ENCODE results near the gene PPP2R2B.

PPP2R2B gene

DNA sequence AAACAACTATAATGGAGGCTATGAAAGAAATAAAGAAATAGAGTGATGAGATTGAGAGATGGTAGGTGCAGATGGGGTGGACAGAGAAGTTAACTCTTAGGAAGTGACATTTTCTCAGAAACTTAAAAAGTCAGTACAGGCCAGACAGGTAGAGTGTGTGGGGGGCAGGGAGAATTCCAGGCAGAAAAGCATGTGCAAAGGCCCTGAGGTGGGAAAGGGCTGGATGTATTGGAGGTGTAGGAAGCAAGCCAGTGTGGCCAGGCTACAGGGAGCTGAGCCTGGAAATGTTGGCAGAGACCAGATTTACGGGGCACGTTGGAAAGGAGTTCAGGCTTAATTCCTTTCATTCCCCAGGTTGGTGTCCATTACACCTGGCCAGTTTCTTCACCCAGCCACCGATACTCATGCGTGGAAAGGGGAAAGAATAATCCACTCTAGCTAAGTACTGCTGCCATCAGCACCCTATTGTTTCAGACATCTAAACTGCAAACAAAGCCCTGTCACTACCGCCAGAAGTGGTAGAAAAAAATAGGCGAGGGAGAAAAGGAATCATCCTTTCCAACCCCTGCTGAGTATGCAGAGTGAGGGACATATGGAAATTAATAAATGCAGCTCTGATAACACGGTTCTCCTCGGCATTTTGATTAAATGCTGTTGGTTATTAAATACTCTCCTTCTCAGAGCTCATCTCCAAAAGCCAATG, 245.8 kb downstream of the PPP2R2B start:
- Histone ChIP-seq H3K9me3 (replicated peaks; ENCODE audit: insufficient read depth, low read length) (no peaks in the 10 kb centered on the region), H3K4me2 (ENCODE audit: low read depth, low read length) (no peak overlapping the region), H3F3A (ENCODE audit: insufficient read depth, low read length) (no peaks in the 10 kb centered on the region), H3K4me1 (ENCODE audit: low read length) (no peaks in the 10 kb centered on the region), H3K27ac (ENCODE audit: low read length) (no peak overlapping the region), H3K79me2 (ENCODE audit: low read length) (no peaks in the 10 kb centered on the region), H2AFZ (ENCODE audit: low read length) (no peak overlapping the region), H3K36me3 (replicated peaks; ENCODE audit: insufficient read depth, low read length) (no peaks in the 10 kb centered on the region), H3K27me3 (replicated peaks; ENCODE audit: insufficient read depth, low read length) (no peaks in the 10 kb centered on the region), H4K20me1 (ENCODE audit: insufficient read depth, low read length) (no peaks in the 10 kb centered on the region), H3K9ac (ENCODE audit: low read length) (no peak overlapping the region), H3K4me3 (ENCODE audit: low read length) (no peak overlapping the region), H3K9me2 (replicated peaks; ENCODE audit: insufficient read depth, low read length) (no peaks in the 10 kb centered on the region)
- TF ChIP-seq EZH2 (optimal IDR thresholded peaks at IDR 0.05; ENCODE audit: low read depth, low read length) (no peak), EZH2phosphoT487 (IDR thresholded peaks at IDR 0.05; ENCODE audit: low read length) (no peak), CTCF (IDR thresholded peaks at IDR 0.05; ENCODE audit: low read length) (no peak)
- no peak for DNase-seq

GRCh38 chr5:146630472-146630871, 248.1 kb downstream of the PPP2R2B start:
- no peaks in the 10 kb centered on the region for H4K20me1 ChIP-seq (ENCODE audit: insufficient read depth, low read length)
- H3K9ac ChIP-seq (ENCODE audit: low read length) = no peak overlapping the region
- DNase-seq = no peak
- no peaks in the 10 kb centered on the region for H3K27me3 ChIP-seq (replicated peaks; ENCODE audit: insufficient read depth, low read length)
- H3F3A ChIP-seq (ENCODE audit: insufficient read depth, low read length) = no peaks in the 10 kb centered on the region
- no peaks in the 10 kb centered on the region for H3K9me2 ChIP-seq (replicated peaks; ENCODE audit: insufficient read depth, low read length)
- no peak overlapping the region for H3K4me3 ChIP-seq (ENCODE audit: low read length)
- no peak overlapping the region for H2AFZ ChIP-seq (ENCODE audit: low read length)
- H3K36me3 ChIP-seq (replicated peaks; ENCODE audit: insufficient read depth, low read length) = no peaks in the 10 kb centered on the region
- no peak overlapping the region for H3K27ac ChIP-seq (ENCODE audit: low read length)
- H3K79me2 ChIP-seq (ENCODE audit: low read length) = no peaks in the 10 kb centered on the region
- TF ChIP-seq EZH2phosphoT487 (IDR thresholded peaks at IDR 0.05; ENCODE audit: low read length) (no peak), CTCF (IDR thresholded peaks at IDR 0.05; ENCODE audit: low read length) (no peak), EZH2 (optimal IDR thresholded peaks at IDR 0.05; ENCODE audit: low read depth, low read length) (no peak)
- H3K4me2 ChIP-seq (ENCODE audit: low read depth, low read length) = no peak overlapping the region
- no peaks in the 10 kb centered on the region for H3K9me3 ChIP-seq (replicated peaks; ENCODE audit: insufficient read depth, low read length)
- no peaks in the 10 kb centered on the region for H3K4me1 ChIP-seq (ENCODE audit: low read length)

DNA sequence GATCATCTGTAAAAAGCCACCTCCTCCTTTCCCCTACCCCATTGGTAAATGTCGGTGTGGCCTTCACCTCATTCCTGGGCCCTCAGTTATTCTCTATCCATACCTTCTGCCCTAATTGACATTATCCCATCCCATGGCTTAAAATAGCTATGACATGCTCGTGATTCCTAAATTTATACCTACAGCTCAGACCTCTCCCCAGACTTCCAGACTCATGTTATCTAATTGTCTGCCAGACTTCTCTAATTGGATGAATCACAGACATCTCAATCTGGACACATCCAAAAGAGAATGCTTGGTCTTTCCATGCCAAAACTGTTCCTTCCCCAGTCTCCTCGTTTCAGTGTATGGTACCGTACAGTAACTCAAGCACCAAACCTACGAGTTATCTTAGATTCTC, 249.6 kb downstream of the PPP2R2B start:
- H3K9me2 ChIP-seq (replicated peaks; ENCODE audit: insufficient read depth, low read length) = no peaks in the 10 kb centered on the region
- H3K27ac ChIP-seq (ENCODE audit: low read length) = no peak overlapping the region
- H3K9ac ChIP-seq (ENCODE audit: low read length) = no peak overlapping the region
- H3F3A ChIP-seq (ENCODE audit: insufficient read depth, low read length) = no peaks in the 10 kb centered on the region
- no peak overlapping the region for H3K4me2 ChIP-seq (ENCODE audit: low read depth, low read length)
- H4K20me1 ChIP-seq (ENCODE audit: insufficient read depth, low read length) = no peaks in the 10 kb centered on the region
- no peaks in the 10 kb centered on the region for H3K36me3 ChIP-seq (replicated peaks; ENCODE audit: insufficient read depth, low read length)
- no peak overlapping the region for H2AFZ ChIP-seq (ENCODE audit: low read length)
- TF ChIP-seq CTCF (IDR thresholded peaks at IDR 0.05; ENCODE audit: low read length) (no peak), EZH2phosphoT487 (IDR thresholded peaks at IDR 0.05; ENCODE audit: low read length) (no peak), EZH2 (optimal IDR thresholded peaks at IDR 0.05; ENCODE audit: low read depth, low read length) (no peak)
- no peaks in the 10 kb centered on the region for H3K27me3 ChIP-seq (replicated peaks; ENCODE audit: insufficient read depth, low read length)
- H3K4me1 ChIP-seq (ENCODE audit: low read length) = no peaks in the 10 kb centered on the region
- H3K79me2 ChIP-seq (ENCODE audit: low read length) = no peaks in the 10 kb centered on the region
- no peaks in the 10 kb centered on the region for H3K9me3 ChIP-seq (replicated peaks; ENCODE audit: insufficient read depth, low read length)
- DNase-seq = no peak
- no peak overlapping the region for H3K4me3 ChIP-seq (ENCODE audit: low read length)
